ENCODE measurements around the gene UCK2.

- TF ChIP-seq CTCF (IDR thresholded peaks at IDR 0.05) (no peak), POLR2A (IDR thresholded peaks at IDR 0.05) (no peak)
Measured at GRCh38 chr1:165912638-165913037, 85.2 kb downstream of the UCK2 start.
